H1 (cell line): ENCODE data around the gene CCDC197. TPM values are rescaled to one million over a fixed set of nuclear protein-coding genes. Genes with fewer than 3 reads are reported as not detected.

ENCODE experiments used
- BACH1 ChIP-seq: IDR thresholded peaks from 2 replicates; pipeline ENCODE4 v1.6.1; 2012; ENCODE audit warnings: low read length, improper control_type of control experiment
- CEBPB ChIP-seq: IDR thresholded peaks from 2 replicates; pipeline ENCODE4 v1.6.1; 2012; ENCODE audit warnings: low read depth, low read length
- GABPA ChIP-seq: IDR thresholded peaks from 2 replicates; pipeline ENCODE4 v1.6.1; 2011; ENCODE audit warnings: mild to moderate bottlenecking, low read length, moderate library complexity, borderline replicate concordance; ENCODE audit not compliant: insufficient read depth
- GTF2F1 ChIP-seq: IDR thresholded peaks from 2 replicates; pipeline ENCODE4 v1.6.1; 2012; ENCODE audit warnings: low read depth, low read length, improper control_type of control experiment, borderline replicate concordance
- POLR2A ChIP-seq, 2 experiments: IDR thresholded peaks; 1 replicate in 1 of 2; 2 replicates in 1 of 2; pipeline ENCODE4 v1.6.1; 2011; ENCODE audit warnings: low read depth in 2 of 2, low read length in 2 of 2, mild to moderate bottlenecking in 2 of 2; ENCODE audit errors: control extremely low read depth in 1 of 2
- RAD21 ChIP-seq, 2 experiments: IDR thresholded peaks in 1 of 2; conservative IDR thresholded peaks in 1 of 2; 2 replicates each; pipeline ENCODE4 v1.6.1; 2011; ENCODE audit warnings: low read depth in 2 of 2, low read length in 2 of 2, improper control_type of control experiment in 1 of 2, inconsistent platforms in 1 of 2, mild to moderate bottlenecking in 1 of 2, moderate library complexity in 1 of 2
- SAP30 ChIP-seq: fragments of 300-600 bp; sonication (generic); IDR thresholded peaks from 2 replicates; pipeline ENCODE4 v1.7.1; 2012; ENCODE audit warnings: low read length, moderate library complexity, mild to moderate bottlenecking, inconsistent platforms; ENCODE audit not compliant: insufficient read depth, insufficient replicate concordance
- TAF7 ChIP-seq: optimal IDR thresholded peaks from 2 replicates; pipeline ENCODE3; 2011; ENCODE audit warnings: low read depth, mild to moderate bottlenecking, inconsistent platforms, low read length, moderate library complexity, borderline replicate concordance
- TCF12 ChIP-seq: IDR thresholded peaks from 2 replicates; pipeline ENCODE4 v1.6.1; 2011; ENCODE audit warnings: low read depth, mild to moderate bottlenecking, low read length
- polyA plus RNA-seq, 7 experiments: library from polyadenylated mRNA; depleted of rRNA in 3 of 7; stranded (reverse) in 5 of 7; unstranded in 2 of 7; fragments of >200 nt in 5 of 7; fragments of 200-250 nt in 2 of 7; gene quantifications; 1 replicate in 5 of 7; 2 replicates in 1 of 7; 4 replicates in 1 of 7; pipeline versions ENCODE4 v1.2.1 to v1.2.3, GENCODE V29; 2011 to 2013; ENCODE audit warnings: missing spikeins in 2 of 7, mixed read lengths in 2 of 7
- total RNA-seq: library from RNA; stranded (reverse); fragmentation: NEBNext Ultra II Directional; extraction: Animal tissue kit (Norgen Biotek cat#: 25700); gene quantifications from 2 replicates; pipeline ENCODE4 v1.2.1, GENCODE V29; 2021

Gene CCDC197
- total and polyA plus RNA-seq, 2 of the 8 experiments (the other 6 are each of a cell fraction or from before 2014, with no cell fraction given): not detected

GRCh38 chr14:94034886-94035285, 37.8 kb downstream of the CCDC197 start (continued):
- TF ChIP-seq RAD21 (IDR thresholded peaks at IDR 0.05 in 1 of 2, conservative IDR thresholded peaks at IDR 0.05 in 1 of 2; ENCODE audit: low read depth in 2 of 2, low read length in 2 of 2) (no peak), GABPA (no peak), POLR2A (IDR thresholded peaks at IDR 0.05; ENCODE audit: control extremely low read depth in 1 of 2, low read depth in 2 of 2, low read length in 2 of 2) (no peak), TAF7 (no peak), GTF2F1 (no peak), TCF12 (no peak), CEBPB (no peak), BACH1 (no peak), SAP30 (no peak)
